GM12892 (cell line): Measurements from ENCODE around the gene APOE.

Experiments used
- POLR2AphosphoS5 ChIP-seq: IDR thresholded peaks from 2 replicates; pipeline ENCODE4 v1.6.1; 2011; ENCODE audit warnings: low read depth, low read length, control low read depth
- TAF1 ChIP-seq: IDR thresholded peaks from 2 replicates; pipeline ENCODE4 v1.6.1; 2011; ENCODE audit warnings: low read depth, mild to moderate bottlenecking, control low read depth, low read length, borderline replicate concordance

GRCh38 chr19:44897835-44898234 lies 7.8 kb upstream of the APOE start:
- no peak for TF ChIP-seq TAF1
- TF ChIP-seq POLR2AphosphoS5, result no peak
